Body of pancreas (tissue), 4 donors: ENCODE results near the gene TOB1.

Experiments
- POLR2A ChIP-seq, 3 donors: fragments of 450-650 bp; IDR thresholded peaks; one replicate each; pipeline ENCODE4 v1.6.1; 2016; ENCODE audit warnings: antibody characterized with exemption in 3 of 3, mild to moderate bottlenecking in 2 of 3
- TF ChIP-seq, protein P1 (sequence below), 7 experiments: fragments of 450-650 bp in 4 of 7; fragments of 200-600 bp in 3 of 7; sonication (generic) in 3 of 7; IDR thresholded peaks; one replicate each; pipeline ENCODE4 v1.5.1; 2016 to 2019; ENCODE audit warnings: antibody characterized with exemption in 7 of 7

DNA sequence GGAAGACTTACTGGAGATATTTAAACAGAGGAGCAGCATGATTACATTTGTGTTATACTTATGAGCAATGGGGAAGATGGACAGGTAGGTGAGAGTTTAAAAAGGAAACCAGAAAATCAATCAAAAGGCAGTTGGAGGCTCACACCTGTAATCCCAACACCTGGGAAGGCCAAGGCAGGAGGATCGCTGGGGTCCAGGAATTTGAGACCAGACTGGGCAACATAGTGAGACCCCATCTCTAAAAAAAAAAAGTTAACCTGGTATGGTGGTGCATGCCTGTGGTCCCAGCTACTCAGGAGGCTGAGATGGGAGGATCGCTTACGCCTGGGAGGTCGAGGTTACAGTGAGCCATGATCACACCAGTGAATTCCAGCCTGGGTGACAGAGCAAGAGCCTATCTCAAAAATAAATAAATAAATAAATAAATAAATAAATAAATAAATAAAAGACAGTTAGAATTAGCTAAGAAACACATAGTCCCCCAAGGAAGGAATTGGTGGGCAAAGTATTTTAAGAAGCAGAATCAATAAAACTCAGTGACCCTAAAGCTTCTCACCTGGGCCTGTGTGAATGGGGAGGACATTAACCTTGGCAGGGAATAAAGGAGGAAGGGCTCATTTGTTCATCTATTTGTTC, 32.3 kb upstream of the TOB1 start:
- TF ChIP-seq, protein P1, sequence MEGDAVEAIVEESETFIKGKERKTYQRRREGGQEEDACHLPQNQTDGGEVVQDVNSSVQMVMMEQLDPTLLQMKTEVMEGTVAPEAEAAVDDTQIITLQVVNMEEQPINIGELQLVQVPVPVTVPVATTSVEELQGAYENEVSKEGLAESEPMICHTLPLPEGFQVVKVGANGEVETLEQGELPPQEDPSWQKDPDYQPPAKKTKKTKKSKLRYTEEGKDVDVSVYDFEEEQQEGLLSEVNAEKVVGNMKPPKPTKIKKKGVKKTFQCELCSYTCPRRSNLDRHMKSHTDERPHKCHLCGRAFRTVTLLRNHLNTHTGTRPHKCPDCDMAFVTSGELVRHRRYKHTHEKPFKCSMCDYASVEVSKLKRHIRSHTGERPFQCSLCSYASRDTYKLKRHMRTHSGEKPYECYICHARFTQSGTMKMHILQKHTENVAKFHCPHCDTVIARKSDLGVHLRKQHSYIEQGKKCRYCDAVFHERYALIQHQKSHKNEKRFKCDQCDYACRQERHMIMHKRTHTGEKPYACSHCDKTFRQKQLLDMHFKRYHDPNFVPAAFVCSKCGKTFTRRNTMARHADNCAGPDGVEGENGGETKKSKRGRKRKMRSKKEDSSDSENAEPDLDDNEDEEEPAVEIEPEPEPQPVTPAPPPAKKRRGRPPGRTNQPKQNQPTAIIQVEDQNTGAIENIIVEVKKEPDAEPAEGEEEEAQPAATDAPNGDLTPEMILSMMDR (IDR thresholded peaks at IDR 0.05), result no peak
- no peak for TF ChIP-seq POLR2A (IDR thresholded peaks at IDR 0.05)
